GM12865 (cell line): ENCODE results near the gene LCAT.
A peak's percentile ranks its signal among the peaks of the same experiment; 100 is the strongest.

Experiments used
- DNase-seq: peaks from one replicate; pipeline ENCODE4 v3.0.0; 2010; ENCODE audit warnings: low read depth
- H3K4me3 ChIP-seq: 2 replicates; pipeline ENCODE4 v1.5.1; 2011; ENCODE audit warnings: mild to moderate bottlenecking, low read depth, low read length, control low read depth
- TF ChIP-seq, protein P1 (sequence below): IDR thresholded peaks from 2 replicates; pipeline ENCODE4 v1.5.1; 2011; ENCODE audit warnings: low read length, control low read depth, low read depth, inconsistent platforms; ENCODE audit not compliant: insufficient read depth; ENCODE audit errors: missing control alignments

LCAT gene

DNA sequence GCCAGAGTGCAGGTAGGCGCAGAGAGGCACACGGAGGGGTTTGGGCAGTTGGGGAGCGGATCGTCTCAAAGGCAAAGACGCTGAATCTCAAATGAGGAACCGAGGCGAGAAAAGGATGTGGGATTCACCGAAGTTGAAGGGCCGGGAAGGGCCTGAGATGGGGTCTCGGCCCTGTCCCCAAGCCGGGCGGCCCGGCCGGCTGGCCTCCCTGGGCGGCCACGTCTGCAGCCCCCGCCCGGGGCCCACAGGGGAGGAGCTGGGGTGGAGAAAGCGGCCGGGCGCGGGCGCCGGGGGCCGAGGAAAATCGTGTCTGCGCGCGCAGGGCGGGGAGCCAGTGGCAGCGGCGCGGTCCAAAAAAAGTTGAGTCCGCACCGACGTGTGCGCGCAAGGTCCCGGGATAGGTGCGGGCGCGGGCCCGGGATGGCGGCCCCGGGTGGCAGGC is 24.1 kb upstream of the LCAT start:
- H3K4me3 ChIP-seq, result peak overlapping the region; percentile 71
- peak; percentile 43 for DNase-seq
- TF ChIP-seq, protein P1, sequence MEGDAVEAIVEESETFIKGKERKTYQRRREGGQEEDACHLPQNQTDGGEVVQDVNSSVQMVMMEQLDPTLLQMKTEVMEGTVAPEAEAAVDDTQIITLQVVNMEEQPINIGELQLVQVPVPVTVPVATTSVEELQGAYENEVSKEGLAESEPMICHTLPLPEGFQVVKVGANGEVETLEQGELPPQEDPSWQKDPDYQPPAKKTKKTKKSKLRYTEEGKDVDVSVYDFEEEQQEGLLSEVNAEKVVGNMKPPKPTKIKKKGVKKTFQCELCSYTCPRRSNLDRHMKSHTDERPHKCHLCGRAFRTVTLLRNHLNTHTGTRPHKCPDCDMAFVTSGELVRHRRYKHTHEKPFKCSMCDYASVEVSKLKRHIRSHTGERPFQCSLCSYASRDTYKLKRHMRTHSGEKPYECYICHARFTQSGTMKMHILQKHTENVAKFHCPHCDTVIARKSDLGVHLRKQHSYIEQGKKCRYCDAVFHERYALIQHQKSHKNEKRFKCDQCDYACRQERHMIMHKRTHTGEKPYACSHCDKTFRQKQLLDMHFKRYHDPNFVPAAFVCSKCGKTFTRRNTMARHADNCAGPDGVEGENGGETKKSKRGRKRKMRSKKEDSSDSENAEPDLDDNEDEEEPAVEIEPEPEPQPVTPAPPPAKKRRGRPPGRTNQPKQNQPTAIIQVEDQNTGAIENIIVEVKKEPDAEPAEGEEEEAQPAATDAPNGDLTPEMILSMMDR, result no peak

DNA sequence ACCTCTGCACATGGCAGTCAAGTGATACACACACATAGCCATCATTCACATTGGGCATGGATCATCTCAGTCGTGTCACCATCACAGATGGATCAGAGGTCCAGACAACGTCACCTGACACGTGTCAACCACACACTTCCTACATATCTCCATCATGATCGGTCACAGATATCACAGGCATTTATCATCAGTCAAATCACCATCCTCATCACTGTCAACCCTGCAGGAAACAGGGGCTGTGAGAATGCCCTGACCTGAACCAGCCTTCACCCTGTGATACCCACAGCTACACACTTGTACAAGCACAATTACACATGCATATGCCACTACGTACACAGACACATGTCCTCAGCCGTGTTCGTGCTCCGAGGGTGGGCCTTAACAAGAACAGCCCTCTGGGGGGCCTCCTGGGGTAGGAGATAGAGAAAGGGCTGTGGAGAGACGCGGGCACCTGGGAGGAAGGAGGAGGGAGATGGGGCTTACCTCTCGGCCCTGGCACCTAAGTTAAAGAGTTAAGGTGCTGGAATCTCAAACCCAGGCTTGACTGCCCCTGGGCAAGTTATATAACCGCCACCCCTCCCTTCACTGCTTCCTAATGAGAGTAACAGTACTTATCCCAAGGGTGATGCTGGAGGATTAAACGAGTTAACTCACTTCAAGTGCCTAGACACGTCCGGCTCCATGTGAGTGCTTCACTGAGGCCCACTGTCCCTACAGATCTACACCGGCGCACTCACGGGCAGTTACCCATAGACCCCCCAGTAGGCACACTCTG is 23.4 kb upstream of the LCAT start:
- DNase-seq, result peak; percentile 55
- H3K4me3 ChIP-seq, result peak overlapping the region; percentile 71
- TF ChIP-seq, protein P1, result no peak

DNA sequence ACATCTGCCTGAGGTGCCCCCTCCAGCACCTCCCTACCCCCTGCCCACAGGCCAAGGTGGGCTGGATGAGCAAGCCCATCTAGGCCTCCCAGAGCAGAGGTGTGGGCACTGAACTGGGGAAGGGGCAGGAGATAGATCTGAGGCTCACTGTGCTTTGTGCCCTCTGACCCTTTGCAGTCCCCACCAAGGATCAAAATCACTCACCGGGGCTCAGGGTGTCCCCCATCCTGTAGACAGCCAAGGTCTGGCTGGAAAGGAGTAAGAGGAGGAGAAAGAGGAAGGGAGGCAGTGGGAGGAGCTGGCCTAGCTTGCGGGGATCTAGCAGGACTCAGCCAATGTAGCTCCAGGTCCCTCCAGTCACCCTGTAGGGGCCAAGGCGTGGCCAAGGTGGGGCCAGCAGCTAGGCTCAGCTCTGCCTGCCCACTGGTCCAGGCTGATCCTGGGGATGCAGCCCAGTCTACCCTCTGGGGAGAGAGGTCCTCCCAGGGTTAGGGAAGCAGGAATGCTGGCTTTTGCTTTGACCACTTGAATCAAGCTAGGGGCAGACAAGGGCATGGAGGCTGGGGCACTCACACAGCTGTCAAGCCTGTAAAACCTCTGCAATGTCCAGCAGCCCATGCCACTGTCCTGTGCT is 22.7 kb upstream of the LCAT start:
- H3K4me3 ChIP-seq, result peak overlapping the region; percentile 71
- no peak for DNase-seq
- TF ChIP-seq, protein P1, result no peak

DNA sequence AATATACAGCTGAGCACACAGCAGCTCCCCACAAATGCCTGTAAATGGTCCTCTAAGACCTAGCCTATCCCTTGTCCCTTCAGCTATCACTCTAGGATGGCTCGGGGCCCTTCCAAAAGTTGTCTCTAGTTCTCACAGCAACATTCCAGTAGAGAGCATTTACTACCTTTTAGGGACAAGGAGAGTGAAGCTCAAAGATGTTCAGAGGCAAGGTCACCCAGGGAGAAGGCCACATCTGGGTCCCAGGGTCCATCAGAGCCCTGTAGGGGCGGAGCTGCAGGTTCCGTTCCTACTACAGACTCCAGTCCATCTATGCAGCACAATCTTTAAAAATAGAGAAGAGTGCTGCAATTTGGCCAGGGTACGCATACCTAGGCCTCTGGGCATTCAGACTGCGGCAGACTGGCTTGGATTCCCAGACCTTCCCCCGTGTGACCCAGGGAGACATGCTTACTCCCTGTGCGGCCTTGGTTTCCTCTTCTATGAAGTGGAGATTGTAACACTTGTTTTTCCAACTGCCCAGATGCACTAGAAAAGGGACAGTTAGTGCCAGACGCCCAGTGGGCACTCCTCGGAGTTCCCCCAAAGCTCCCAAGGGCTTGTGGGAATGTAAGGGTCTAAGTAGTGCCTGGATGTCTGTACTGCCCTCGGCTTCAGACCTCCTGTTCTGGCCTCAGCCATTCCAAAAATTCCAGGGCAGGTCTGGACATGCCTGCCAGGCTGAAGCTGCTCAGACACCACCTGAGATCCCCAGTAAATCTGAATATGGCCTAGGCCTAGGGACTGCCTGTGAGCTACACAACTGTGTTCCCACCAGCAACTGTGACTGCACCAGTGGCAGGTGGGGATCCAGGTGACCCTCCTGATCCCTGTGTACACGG is 22.0 kb upstream of the LCAT start:
- DNase-seq, result no peak
- no peak overlapping the region; the same call in 1 of the 2 replicates for H3K4me3 ChIP-seq
- TF ChIP-seq, protein P1, result no peak

DNA sequence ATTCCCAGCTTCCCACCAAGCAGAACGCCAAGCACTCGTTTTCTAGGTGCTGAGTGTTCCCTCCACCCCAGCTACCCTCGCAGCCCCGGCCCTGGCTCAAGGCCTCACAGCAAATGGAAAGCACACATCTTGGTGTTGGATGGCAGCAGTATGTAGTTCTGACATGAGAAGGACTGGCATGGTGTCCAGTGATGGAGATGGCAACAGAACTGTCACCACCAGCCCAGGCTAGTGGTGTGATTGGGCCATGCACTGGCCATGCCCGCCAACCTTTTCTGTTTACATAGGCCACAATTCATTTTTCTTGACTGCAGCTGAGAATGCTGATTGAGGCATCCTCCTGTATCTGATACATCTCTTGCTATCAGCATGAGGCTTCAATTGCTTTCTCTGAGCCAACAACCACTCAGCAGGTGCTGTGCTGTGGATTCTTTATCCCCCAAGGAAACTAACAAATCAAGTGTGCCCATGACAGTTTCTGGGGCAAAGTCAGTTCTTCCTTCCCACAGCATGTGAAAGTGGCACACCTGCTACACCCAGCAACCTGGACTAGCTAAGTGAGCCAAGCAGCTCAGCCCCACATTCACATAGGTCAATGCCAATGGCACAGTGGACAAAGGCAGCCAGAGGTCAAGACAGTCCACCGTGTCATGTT is 20.7 kb upstream of the LCAT start:
- DNase-seq, result no peak
- no peak overlapping the region for H3K4me3 ChIP-seq
- TF ChIP-seq, protein P1, result no peak

DNA sequence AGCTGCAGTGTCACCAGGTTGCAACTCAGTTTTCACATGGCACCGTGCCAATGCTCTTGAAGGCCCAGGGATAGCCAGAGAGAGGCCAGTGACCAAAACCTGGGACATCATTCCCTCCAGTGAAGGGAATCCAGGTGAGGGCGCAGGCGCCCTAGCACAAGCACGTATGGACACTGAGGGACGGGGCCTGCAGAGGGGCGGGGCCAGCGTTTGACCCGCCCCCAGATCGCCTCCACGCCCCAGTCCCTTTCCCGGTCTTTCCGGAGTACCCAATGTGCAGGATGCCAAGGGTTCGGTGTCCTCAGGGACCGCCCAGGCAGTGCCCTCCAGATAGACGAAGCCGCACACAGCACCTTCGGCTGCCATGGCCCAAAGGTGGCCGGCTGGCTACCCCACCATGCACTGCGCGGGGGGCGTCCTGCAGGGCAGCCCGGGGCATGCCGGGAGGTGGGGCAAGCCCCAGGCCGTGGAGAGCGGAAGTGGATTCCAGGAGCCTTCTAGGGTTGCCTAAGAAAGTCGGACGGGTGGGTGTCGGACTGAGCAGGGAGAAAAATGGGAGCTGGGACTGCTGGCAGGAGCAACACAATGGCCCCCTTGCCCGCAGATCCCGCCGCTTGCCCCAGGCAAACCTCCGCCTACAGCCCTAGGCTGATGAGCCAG is 19.9 kb upstream of the LCAT start:
- TF ChIP-seq, protein P1, result no peak
- H3K4me3 ChIP-seq, result no peak overlapping the region
- no peak for DNase-seq
